Raji (cell line): ENCODE data around the gene VIPR2.

Experiments
- POLR2A ChIP-seq: IDR thresholded peaks from 2 replicates; pipeline ENCODE4 v1.6.1; 2011; ENCODE audit warnings: low read depth, low read length, control low read depth; ENCODE audit not compliant: insufficient read depth

The VIPR2 gene

GRCh38 chr7:159016591-159016990 is 128.1 kb downstream of the VIPR2 start:
- TF ChIP-seq POLR2A: no peak

GRCh38 chr7:159015454-159016410 is 128.9 kb downstream of the VIPR2 start:
- TF ChIP-seq POLR2A: no peak

- no peak for TF ChIP-seq POLR2A
These were observed 129.6 kb downstream of the VIPR2 start for GRCh38 chr7:159015081-159015453.

GRCh38 chr7:159014297-159015062 is 130.2 kb downstream of the VIPR2 start:
- no peak for TF ChIP-seq POLR2A

GRCh38 chr7:159013825-159014289 is 130.8 kb downstream of the VIPR2 start:
- TF ChIP-seq POLR2A: no peak

GRCh38 chr7:159013181-159013690 is 131.4 kb downstream of the VIPR2 start:
- no peak for TF ChIP-seq POLR2A

GRCh38 chr7:159012353-159013069 is 132.2 kb downstream of the VIPR2 start:
- TF ChIP-seq POLR2A: no peak

- TF ChIP-seq POLR2A: no peak
These were observed 133.0 kb downstream of the VIPR2 start for GRCh38 chr7:159011722-159012022.

- TF ChIP-seq POLR2A: no peak
These were observed 133.5 kb downstream of the VIPR2 start for GRCh38 chr7:159010937-159011721.

- no peak for TF ChIP-seq POLR2A
These were observed 134.3 kb downstream of the VIPR2 start for GRCh38 chr7:159010411-159010810.

- no peak for TF ChIP-seq POLR2A
These were observed 134.7 kb downstream of the VIPR2 start for GRCh38 chr7:159009951-159010350.

- TF ChIP-seq POLR2A: no peak
These were observed 136.2 kb downstream of the VIPR2 start for GRCh38 chr7:159008417-159008816.

- no peak for TF ChIP-seq POLR2A
These were observed 136.7 kb downstream of the VIPR2 start for GRCh38 chr7:159007996-159008389.

- TF ChIP-seq POLR2A: no peak
These were observed 137.2 kb downstream of the VIPR2 start for GRCh38 chr7:159007364-159007995.
